GM18909 (cell line): ENCODE data around the gene SESN2.
A peak's percentile ranks its signal among the peaks of the same experiment; 100 is the strongest.

ENCODE experiments used
- ATAC-seq: cut with Tn5 transposase; IDR thresholded peaks from one replicate; pipeline ENCODE4 v1.9.1; 2021; ENCODE audit warnings: mild to moderate bottlenecking; ENCODE audit not compliant: unreplicated experiment, poor library complexity

Gene SESN2

DNA sequence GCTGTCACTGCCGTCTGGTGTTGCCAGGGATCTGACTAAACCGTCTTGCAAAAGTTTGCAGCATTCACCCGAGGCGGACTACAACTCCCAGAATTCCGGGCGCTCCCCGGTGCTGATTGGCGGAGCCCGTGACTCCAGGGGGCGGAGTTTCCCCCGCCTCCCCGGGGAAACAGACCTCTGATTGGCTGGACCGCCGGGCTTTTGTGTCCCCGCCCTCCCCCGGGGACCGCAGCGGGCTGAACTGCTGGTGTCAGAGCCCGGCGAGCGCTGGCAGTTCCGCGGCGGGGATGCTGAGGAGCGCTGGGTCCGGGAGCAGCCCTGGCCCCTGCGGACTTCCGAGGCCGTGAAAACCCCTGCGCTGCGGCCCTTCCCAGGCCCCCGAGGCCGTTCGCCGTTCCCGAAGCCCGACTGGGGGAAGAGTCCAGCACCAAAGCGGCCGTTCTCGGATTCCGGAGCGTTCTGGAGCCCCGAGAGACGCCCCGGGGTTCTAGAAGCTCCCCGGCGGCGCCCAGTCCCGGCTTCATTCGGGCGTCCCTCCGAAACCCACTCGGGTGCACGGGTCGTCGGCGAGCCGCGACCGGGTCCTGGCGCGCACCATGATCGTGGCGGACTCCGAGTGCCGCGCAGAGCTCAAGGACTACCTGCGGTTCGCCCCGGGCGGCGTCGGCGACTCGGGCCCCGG, at the start of gene SESN2:
Gene SESN2, plus strand, starts transcription at position 267 of the 682 bp plus-strand sequence. Its CDS starts 330 bp downstream, at position 597.
- peak; percentile 96 for ATAC-seq

GRCh38 chr1:28209700-28210099, 49.6 kb upstream of the SESN2 start:
- no peak for ATAC-seq

DNA sequence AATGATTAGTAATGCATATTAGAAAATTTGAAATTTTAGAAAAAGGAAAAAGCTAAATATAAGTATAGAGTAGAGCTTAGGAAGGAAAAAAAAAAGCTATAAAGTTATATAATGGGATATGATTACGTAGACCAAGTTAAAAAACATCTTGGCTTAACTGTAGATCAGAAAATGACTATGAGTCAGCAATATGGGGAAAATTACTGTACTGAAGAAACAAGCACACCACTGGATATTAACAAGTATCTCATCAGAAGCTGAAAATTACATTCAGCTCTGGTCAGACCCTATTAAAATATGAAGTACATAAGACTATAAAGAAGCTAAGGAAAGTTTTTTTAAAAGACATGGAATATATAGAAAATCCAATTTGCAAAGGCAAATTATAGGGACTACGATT, 46.0 kb upstream of the SESN2 start:
- ATAC-seq = no peak

GRCh38 chr1:28229089-28229488, 30.2 kb upstream of the SESN2 start:
- no peak for ATAC-seq

DNA sequence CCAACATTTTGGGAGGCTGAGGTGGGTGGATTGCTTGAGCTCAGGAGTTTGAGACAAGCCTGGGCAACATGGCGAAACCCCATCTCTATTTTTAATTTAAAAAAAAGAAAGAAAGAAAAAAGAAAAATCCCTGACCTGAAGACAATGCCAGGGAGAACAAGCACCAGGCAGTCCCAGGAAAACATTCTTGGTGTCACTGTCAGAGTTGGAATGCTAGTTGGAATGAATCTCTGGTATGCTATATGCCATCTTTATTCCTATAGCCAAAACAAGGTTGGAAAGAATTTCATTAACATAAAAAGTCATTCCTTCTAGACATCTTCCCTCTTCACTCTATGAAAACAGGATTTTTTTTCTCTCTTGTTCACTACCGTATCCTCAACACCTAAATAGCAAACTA, 29.3 kb upstream of the SESN2 start:
- ATAC-seq = no peak

DNA sequence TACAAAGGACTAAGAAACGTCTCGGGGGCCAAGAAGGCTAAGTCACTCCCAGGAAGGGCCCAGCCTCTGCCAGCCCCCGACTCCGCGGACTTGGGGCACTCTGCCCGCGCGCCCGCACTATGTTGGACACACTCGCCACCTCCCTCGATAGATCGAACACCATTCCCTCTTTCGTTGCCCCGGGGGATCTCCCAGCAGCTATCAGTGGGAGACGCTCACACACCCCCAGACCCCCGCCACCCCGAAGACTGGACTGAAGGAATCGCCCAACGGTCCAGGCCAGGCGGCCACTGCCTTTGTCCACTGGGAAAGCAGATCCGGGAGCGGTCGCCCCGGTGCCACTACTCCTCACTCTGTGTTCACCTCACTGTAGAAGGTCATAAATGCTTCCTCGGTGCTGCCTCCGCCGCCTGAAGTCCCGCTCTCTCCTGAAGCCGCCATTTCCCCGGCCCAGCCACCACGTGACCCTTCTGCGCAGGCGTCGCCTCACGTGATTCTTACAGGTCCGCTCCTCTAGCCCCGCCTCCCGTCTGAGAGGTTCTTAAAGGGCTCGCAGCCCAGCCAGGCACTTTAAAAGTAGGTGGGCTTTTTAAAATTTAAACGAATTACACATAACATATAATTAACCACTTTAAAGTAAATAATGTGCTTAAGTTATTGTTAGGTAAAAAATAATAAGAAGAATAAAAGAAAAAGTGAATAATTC, 26.6 kb upstream of the SESN2 start, which contains the start of gene DNAJC8:
Gene DNAJC8, minus strand, starts transcription at position 472 of the 706 bp plus-strand sequence. Its CDS starts 31 bp downstream, at position 441.
- ATAC-seq = peak; percentile 67

- ATAC-seq = no peak
These were observed 26.1 kb upstream of the SESN2 start for GRCh38 chr1:28233264-28233606.

DNA sequence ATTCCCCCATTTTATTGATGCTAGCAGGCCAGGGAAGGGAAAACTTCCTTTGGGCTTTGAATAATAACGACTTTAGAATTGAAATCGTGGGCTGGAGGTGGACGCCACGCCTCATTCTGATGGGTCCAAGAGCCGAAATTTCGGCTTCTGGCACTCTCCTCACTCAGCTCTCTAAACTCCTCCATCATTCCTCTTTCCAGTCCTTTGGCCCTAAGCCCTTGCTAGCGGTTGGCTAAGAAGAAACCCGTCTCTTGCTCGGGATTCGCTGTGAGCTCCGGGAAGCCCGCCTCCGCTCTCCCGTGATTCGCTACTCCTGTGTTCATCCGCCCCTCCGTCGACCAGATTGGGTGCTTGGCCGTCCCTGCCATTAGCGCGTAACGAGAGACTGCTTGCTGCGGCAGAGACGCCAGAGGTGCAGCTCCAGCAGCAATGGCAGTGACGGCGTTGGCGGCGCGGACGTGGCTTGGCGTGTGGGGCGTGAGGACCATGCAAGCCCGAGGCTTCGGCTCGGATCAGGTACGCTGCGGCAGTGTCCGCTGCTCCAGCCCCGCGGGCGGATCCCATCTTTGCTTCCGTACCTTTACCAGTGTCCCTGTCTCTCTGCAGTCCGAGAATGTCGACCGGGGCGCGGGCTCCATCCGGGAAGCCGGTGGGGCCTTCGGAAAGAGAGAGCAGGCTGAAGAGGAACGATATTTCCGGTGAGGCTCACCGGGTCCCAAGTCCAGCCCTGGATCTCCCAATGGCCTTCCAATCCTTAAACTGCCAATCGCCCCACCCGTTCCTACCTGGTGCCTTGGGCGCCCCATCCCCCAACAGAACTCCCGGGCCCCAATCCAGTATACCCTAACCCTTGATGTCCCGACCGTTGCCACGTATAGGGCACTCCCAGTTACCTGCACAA, 23.3 kb upstream of the SESN2 start, which contains the start of gene ATP5IF1:
Gene ATP5IF1, plus strand, starts transcription at position 370 of the 901 bp plus-strand sequence. Its CDS starts 60 bp downstream, at position 430.
- ATAC-seq = peak; percentile 87

DNA sequence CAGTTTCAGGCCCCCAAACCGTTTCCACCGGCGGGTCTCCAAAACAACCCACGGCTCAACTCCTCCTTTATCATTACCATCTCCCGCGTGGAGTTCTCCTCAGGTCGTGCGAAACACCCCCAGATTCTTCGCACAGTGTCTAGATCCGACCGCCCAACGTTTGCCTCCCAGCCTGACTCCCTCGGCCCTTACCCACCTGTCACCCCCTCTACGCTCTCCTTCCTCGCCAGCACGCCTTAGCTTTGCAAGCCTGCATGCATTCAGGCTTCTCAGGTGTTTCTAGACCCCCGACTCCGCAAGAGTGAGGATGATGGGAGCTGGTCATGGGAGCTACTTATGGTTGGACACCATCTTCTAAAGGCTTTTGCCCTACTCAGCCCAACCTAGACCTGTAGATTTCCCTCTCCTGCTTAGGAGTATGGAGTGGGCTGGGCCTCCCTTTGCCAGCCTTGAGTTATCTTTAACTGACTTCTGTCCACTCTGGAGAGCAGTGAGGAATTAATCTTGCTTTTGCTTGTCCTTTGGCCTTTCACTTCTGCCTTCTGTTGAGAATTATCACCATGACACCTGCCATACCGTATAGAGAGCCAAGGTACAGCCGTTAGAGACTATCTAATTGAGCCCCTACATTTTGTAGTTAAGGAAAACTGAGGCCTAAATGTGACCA, 22.5 kb upstream of the SESN2 start:
- ATAC-seq = no peak

- ATAC-seq = no peak
These were observed 20.3 kb upstream of the SESN2 start for GRCh38 chr1:28239004-28239403.

DNA sequence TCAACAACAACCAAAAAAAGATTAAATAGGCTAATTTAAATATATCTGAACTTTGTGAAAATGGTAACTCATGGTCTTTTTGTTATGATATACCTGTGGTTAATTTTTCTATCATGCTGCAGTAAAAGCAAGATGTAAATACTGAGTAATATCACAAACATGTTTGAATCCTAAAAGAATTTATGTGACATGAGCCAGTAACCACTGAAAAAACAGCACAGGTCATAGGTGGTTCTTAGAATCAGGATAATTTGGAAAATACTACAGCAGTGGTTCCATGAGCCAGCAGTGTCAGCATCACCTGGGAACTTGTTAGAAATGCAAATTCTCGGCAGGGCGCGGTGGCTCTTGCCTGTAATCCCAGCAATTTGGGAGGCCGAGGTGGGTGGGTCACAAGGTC, 19.3 kb upstream of the SESN2 start:
- ATAC-seq = no peak

DNA sequence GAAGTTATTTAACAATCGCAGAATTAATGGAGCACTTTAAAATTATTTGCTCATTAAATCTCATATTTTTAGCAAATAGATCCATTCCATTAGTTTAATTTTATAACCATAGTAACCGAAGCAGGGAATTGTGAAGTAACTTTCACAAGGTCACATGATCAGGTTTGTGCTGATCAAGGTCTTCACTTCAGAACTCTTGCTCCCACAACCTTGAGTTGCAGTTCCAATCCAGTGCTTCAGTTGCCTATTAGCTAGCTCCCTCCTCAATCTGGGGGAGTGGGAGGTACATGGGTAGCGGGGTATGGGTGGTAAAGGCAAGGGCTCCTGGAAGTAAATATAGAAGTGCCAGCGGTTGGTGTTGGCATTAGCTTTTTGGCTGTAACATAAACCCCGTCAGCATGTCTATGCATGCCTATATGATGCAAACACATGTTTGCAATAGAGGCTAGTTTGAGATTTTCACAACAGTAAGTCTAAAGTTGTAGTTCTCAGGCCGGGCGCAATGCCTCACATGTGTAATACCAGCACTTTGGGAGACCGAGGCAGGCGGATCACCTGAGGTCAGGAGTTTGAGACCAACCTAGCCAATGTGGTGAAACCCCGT, 17.6 kb upstream of the SESN2 start:
- ATAC-seq = no peak

DNA sequence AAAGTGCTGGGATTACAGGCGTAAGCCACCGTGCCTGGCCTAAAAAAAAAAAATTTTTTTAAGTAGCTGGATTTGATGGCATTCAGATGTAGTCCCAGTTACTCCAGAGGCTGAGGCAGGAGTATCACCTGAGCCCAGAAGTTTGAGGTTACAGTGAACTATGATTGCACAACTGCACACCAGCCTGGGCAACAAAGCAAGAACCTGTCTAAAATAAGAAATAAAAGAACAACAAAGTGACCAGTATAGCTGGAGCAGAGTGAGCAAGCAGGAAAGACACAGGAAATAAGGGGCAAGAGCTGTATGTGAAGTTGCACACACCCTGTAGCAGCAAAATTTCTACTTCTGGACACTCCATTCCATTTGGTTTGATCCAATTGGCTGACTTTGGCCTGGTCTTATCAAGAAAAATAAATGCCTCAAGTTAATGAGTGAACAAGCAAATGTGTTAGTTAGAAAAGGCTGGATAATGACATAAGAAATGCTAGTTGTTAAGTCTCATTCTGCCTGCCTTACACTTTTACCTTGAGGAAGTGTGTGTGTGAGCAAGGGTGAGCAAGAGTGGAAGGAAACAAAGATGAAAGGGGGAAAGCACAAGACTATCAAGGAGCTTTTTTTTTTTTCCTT, 15.5 kb upstream of the SESN2 start:
- ATAC-seq = no peak

DNA sequence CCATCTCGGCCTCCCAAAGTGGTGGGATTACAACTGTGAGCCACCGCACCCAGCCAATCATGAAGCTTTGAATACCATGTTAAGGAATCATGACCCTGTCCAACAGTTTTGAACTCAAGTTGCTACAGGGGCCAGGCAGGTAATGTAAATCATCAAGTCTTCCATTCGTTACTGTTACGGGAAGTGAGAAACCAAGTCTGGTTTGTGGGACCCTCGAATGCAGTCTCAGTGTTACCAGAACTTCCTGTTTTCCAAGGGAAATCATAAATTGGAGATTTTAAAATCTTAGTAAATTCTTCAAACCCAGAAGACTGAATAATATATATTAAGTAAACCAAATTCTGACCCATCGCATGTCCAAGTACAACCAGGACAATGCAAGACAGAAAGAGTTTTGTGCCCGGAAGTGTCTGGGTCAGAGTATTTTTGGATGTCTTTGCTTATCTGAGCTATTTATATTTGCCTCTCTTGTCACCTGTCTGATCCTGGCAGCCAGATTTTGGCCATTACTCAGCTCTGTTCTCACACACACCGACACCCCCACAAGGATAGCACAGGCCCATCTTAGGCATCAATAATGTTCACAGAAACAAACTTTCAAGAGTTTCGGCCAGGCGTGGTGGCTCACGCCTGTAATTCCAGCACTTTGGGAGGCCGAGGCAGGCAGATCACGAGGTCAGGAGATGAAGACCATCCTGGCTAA, 14.6 kb upstream of the SESN2 start:
- no peak for ATAC-seq

DNA sequence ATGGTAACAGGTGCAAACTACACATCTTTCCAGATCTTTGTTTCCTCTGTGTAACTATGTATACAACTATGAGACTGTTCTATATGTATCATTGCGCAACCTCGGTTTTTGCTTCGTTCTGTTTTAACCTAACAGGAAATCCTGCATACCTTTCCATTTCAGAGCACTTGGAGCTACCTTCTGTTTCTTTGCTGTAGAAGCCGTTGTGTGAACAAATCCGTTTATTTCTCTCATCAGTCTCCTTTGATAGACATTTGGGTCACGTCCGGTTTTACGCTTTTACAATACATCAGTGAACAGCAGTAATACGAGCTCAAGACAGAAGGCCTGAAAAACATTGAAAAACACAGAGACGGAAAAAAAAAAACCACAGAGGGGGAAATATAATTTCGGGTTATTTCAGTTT, 12.9 kb upstream of the SESN2 start:
- no peak for ATAC-seq

GRCh38 chr1:28247612-28248272, 11.6 kb upstream of the SESN2 start:
- ATAC-seq = no peak

GRCh38 chr1:28248273-28249012, 10.9 kb upstream of the SESN2 start:
- ATAC-seq = no peak
